NCI-H2029 treated with DMSO at 0.1 percent for 48 hours (cell line): ENCODE measurements around the gene FADS3.

ENCODE experiments used
- DNase-seq: peaks from one replicate; lab custom pipeline; 2025; lab: John Stamatoyannopoulos, UW

FADS3 gene

DNA sequence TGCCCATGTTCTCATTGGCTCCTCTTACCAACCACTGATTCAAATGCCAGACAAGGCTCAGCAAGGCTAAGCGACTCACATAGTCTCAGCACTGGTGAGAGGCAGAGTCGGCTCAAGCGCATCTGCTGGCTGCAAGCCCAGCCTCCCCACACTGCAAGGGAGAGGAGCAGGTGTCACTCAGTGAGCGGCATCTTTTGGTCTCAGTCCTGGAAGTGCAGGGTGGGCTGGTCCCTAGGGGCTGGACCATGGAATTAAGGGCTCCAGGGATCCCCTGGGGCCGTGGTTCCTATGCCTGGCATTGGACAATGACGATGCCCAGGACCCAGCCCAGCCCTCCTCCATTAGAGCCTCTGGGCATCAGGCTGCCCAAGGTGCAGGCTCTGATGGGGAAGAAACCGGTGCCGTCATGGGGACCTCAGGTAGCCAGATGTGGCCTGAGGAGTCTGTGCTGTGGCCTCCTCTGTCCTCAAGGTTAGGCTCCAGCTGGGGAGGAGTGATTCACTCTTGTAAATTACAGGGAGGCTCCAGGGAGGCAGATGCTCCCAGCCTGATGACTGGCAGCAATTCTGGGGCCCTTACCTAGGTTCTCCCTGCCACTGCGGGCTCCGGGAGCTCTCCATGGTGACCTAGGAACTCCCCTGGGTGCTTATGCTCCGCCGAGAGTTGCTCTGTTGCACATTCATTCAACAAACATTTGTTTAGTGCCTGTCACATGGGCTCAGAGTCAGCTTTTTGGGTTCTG is 35.2 kb downstream of the FADS3 start:
- DNase-seq: no peak

GRCh38 chr11:61854966-61855714 is 36.2 kb downstream of the FADS3 start:
- no peak for DNase-seq

DNA sequence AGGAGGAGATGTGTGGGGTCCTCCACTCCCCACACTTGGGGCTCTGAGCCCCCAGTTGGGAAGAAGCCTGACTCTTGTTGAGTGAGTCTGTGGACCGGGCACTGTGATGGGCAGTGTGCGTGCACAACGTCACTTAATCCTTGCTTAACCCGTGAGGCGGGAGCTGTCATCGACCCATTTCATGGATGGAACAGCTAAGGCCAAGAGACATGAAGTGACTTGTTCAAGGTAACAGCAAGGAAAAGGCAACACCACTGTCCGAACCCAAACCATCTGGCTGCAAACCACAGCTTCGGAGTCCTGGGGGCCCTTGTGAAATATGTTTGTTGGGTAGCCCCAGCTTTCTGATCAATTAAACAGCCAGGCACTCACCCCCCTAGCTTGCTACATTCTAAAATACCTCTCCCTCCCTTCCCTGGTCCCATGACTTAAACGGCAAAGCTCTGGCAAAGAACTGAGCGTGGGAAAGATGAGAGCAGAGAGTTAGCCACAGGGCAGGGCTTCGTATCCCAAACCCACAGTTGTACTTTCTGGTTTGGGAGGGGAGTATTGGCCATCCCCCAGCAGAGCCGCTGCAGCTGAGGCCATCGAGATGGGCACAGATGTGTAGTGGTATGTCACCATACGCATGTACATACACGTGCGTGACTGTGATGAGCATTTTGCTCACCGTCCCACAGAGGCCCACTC is 37.0 kb downstream of the FADS3 start:
- no peak for DNase-seq

GRCh38 chr11:61853698-61854169 is 37.6 kb downstream of the FADS3 start:
- no peak for DNase-seq

DNA sequence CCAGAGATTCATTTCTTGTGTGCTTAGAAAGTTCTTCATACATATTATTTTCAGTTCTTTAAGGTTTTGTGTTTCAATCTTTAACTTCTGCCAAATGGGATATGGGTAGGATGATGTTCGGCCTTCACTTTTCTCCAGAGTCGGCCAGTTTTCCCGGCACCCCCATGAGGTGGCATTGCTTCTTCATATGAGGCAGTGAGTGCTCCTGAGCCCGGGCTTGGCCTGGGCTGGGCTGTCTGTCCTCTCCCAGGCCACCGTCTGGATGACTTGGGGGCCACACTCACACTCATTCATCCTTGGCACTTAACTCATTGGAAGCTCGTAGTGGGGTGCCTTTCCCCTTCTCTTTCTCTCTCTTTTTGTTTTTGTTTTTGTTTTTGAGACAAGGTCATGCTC is 39.4 kb downstream of the FADS3 start:
- DNase-seq: no peak

DNA sequence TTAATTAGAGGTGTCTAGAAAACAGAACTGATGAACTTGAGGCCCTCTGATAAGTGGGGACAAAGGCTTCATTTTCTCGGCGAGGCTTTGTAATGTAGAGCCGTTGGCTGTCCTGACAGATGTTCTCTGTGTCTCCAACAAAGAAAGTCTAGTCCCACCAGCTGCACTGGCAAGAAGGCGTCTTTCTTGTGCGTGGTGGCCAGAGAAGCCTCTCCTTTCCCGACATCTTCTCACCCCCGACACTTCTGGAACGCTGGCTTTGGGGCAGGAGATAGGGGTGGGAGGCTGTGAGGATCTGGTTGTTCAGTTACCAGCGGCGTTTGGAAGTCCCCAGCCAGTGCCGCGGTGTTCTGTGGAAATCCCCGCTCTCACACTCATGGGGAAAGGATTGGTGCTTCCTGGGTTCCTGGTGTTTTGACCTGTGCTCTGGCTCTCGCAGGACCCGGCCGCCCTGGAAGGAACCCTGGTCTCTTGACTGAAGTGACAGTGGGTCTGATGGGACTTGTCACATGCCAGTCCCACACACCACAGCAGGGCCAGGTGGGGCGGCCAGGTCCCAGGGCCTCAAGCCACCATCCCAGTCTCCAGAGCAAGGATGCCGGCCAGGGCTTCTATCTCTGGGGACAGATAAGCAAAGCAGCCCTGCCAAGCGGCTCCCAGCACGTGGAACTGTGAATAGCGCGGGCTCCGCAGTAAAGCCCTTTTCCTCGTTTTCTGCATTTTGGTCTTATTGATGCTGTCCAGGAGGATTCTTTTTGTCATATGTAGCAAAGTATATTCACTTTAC is 40.0 kb downstream of the FADS3 start:
- no peak for DNase-seq

GRCh38 chr11:61850687-61851086 is 40.7 kb downstream of the FADS3 start:
- no peak for DNase-seq

- no peak for DNase-seq
Measured at GRCh38 chr11:61848631-61849030, 42.7 kb downstream of the FADS3 start.

DNA sequence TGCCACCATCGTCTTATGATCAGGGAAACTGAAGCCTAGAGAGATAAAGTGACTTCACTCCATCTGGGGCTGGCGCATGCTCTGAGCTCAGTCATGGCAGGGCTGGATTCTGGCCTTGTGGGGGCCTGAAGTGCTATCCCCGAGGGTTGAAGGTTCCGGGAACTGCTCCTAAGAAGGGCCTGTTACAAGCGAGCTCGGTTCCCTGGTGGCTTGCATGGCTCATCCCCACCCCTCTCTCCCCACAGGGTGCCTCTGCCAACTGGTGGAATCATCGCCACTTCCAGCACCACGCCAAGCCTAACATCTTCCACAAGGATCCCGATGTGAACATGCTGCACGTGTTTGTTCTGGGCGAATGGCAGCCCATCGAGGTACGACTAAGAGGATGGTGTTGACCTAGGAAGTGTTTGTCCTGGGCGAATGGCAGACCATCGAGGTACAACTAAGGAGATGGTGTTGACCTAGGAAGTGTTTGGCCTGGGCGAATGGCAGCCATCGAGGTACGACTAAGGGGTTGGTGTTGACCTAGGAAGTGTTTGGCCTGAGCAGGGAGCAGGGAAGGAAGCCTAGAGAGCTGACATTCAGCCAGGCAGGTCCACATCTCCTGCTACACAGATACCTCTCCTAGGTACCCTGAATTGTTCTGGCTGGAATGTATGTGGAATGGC is 43.3 kb downstream of the FADS3 start:
- no peak for DNase-seq

DNA sequence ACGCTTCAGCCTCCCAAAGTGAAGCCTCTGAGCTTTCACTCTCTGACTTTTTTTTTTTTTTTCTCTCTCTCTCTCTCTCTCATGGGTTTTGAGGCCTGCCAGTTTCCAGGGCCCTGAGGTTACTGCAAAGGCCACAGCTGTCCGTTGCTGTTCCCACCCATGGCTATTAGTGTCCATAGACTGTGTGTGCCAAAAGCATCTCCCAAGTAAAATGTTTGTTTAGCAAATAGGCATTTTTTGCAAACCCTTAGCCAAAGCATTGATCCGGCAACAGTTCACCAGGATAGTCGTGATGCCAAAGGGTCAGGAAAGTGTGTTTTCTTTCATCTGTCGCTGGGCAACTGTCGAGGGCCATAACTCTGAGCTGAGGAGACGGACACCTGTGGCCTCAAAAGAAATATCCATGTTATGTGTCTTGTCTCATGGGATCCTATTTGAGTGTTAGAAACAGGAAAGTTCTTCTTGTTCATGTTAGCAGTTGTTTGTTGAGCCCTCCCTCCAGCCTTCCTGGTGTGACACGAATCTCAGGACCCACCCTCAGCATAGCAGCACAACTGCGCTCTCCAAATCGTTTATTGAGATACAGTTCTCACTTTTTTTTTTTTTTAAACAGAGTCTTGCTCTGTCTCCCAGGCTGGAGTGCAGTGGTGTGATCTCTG is 44.9 kb downstream of the FADS3 start:
- DNase-seq: no peak

DNA sequence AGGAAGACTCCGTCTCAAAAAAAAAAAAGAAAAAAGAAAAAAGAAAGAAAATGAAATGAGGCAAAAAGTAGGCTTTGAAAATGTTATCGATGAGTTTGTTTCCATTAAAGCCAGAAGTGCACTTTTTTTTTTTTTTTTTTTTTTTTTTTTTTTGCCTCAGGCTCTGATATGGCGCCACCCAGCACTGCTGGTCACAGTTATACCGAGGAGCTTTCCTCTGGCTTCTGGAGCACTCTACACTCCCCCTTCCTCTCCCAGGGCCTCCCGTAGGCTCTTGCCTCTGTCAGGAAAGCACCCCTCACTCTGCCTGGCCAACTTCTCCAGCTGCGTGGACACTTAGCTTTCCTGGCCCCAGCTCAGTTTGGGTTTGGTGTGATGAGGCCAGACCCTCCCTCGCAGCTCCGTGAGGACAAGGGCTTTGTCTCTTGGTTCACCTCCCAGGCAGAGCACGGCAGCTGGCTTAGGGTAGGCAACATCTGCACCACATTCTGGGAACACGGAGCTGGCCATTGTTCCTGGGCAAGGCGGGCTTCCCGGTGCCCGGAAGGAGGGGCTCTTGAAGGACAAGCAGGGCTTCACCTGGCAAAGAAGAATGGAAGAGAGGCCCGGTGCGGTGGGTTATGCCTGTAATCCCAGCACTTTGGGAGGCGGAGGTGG is 46.3 kb downstream of the FADS3 start:
- DNase-seq: no peak

- DNase-seq: no peak
Measured at GRCh38 chr11:61842528-61842820, 48.9 kb downstream of the FADS3 start.

DNA sequence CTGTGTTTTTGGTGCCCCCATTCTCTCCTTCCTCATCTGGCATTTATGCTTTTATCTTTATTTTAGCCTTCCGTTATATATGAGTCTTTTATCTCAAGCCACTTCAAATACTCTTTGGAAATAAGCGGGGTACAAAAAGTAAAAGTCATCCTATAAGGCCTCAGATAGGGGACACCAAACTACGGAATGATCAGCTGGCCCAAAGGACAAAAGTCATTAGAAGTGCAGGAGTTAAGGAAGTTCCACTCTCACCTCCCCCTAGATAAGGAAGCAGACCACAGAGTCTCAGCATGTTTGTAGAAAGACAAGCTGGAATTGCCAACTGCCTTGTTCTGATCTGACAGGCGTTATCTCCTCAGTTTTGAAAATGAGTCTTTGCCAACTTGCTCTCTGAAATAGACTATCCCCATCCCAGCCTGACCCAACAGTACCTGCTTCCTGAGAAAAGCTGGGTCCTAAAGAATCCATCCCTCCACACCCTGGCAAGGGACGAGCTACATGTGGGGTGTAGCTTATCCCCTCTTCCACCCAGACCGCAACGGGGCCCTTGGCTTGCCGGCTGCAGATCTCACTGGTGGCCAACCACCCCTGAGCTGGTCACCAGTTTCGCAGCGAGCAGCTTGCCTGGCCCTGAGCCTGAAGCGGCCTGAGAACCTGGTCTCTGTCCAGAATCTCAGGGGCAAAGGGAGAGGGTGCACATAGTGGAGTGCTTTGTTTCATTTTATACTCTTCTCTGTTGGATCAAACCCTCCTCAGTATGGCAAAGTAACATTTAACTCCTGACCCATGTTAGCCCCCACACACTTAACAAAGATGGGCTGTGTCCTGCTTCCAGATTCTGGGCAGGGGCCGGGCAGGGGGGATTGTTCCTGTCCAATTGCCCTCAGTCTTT is 49.5 kb downstream of the FADS3 start:
- no peak for DNase-seq

DNA sequence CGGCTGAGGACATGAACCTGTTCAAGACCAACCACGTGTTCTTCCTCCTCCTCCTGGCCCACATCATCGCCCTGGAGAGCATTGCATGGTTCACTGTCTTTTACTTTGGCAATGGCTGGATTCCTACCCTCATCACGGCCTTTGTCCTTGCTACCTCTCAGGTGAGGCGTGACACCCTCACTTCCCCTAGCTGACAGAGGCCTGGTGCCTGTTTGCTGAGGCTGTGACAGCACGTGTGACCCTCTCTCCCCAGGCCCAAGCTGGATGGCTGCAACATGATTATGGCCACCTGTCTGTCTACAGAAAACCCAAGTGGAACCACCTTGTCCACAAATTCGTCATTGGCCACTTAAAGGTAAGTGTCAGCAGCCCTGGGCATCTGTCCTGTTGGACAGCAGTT is 51.0 kb downstream of the FADS3 start:
- no peak for DNase-seq

GRCh38 chr11:61839742-61840141 is 51.6 kb downstream of the FADS3 start:
- DNase-seq: no peak

GRCh38 chr11:61838921-61839320 is 52.4 kb downstream of the FADS3 start:
- no peak for DNase-seq

DNA sequence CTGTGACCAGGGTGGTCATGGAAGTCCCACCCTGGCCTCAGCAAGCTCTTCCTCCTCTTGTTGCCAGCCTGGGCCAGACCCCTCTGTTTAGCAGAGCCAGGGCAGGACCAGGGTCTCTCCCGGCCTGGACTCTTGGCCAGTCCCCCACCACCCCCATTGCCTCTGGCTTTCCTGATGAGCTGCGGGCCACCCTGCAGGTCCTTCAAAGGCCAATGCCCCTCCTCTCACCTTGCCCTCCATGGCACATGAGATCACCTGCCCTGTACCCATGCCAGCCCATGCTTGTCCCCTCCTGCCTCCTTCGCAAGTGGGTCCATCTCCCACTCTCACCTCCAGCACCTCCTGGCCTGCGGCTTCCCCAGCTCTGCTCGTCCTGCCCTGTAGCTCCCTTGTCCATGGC is 52.8 kb downstream of the FADS3 start:
- no peak for DNase-seq

DNA sequence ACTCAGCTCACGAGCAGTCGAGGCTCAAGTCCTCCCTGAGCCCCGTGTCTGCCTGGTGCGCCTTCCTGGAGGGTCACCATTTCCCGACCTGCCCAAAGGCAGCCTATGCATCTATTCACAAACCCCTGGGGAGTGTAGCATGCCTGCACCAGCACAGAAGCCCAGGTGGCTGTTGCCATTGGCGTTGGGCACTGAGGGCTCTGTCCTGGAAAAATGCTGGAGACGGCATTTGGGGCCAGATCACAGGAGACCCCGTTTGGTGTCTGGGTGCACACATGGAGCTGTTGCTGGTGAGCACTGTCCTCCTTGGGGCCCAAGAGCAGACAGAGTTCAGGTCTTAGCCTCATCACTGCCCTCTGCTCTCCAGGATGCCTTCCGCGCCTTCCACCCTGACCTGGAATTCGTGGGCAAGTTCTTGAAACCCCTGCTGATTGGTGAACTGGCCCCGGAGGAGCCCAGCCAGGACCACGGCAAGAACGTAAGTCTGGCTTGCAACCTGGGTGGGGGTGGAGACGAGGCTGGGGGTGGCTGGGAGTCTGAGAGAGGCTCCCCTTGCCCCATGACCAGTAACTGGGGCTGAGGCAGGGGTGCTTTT is 53.8 kb downstream of the FADS3 start:
- no peak for DNase-seq

DNA sequence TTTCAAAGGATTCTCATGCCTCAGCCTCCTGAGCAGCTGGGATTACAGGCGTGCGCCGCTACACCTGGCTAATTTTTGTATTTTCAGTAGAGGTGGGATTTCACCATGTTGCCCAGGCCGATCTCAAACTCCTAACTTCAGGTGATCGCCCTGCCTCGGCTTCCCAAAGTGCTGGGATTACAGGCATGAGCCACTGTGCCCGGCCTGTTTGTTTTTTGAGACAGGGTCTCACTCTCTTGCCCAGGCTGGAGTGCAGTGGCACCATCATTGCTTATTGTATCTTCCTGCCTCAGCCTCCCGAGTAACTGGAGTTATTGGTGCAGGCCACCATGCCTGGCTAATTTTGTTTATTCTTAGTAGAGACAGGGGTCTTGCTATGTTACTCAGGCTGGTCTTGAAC is 55.2 kb downstream of the FADS3 start:
- no peak for DNase-seq
